Embryonic facial prominence (tissue), 1 donor: ENCODE data around the gene OXCT2.
"Not testable (repeated sequence)": the region's sequence is repeated elsewhere in the genome, so short reads cannot be mapped to it uniquely, and the experiment has no call there.

Source experiments
- DNase-seq: peaks from one replicate; pipeline ENCODE4 v3.0.0-alpha.2; 2016; ENCODE audit errors: extremely low spot score

The OXCT2 gene

DNA sequence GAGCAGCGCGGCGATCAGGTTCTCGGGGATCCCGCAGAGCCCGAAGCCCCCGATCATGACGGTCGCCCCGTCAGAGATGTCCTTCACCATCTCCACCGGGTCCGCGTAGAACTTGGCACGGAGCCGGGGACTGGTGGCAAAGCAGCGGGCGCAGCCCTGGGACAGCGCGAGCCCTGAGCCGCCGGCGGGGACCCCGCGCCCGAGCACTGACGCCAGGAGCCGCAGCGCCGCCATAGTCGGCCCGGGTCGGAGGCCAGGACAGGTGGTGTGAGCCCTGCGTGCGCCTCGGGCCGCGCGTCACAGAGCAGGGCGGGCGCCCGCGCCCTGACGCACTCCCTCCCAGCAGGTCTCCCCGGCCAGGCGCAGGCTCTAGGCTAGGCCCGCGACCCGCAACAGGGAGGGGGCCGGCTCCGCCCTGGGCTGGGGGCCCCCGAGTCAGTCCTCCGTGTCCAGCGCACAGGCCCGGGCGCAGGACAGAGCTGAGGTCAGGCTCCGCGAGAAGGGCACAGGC is at the start of gene OXCT2:
OXCT2 (minus strand) TSS at position 327 of the 511 bp plus-strand sequence; CDS start at position 234, 93 bp downstream.
- not testable (repeated sequence) for DNase-seq

DNA sequence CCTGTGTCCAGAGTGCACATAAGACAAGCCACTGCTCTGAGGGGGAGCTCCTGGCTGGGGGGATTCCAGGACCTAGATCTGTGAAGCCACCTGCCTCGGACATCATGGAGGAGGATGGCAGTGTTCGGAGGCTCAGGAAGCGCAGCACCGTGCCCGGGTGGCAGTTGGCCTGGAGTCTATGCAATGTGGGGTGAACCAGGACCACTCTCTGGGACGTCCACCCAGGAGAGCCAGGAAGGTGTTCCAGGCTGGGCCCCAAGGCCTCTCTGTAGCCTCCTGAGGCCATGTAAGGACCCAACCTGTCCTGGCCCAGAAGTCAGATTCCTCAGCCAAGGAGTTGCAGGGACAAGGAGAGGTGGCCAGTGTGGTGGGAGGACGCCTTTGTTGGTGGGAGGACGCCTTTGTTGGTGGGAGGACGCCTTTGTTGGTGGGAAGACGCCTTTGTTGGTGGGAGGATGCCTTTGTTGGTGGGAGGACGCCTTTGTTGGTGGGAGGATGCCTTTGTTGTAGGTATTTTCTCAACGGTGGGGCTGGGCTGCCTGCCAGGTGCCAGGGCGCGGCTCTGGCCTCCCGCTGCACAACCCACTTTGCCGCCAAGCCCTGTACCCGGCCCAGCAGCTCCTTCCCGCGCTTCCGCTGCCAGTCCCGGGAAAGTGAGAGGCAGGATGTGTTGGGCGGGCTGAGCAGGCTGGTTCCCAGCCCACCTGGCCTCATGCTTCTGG is 48.1 kb upstream of the OXCT2 start:
- no peak for DNase-seq

DNA sequence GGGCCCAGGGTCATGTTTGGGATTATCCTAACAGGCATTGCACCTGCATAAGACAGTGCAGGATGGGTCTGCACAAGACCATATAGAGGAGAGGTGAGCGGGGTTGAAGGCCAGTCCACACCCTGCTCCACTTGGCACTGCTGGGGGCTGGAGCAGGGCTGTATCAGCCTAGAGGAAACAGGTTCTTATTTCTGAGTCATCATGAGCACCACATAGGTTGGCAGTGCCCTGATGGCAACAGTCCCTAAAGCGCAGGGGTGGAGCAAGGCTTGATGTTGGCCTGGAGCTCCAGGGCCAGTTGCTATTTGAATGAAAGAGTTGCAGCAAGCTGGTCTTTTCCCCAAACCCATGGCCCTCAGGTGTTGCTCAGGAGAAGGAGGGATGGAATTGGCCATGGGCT is 47.3 kb upstream of the OXCT2 start:
- DNase-seq, result no peak

DNA sequence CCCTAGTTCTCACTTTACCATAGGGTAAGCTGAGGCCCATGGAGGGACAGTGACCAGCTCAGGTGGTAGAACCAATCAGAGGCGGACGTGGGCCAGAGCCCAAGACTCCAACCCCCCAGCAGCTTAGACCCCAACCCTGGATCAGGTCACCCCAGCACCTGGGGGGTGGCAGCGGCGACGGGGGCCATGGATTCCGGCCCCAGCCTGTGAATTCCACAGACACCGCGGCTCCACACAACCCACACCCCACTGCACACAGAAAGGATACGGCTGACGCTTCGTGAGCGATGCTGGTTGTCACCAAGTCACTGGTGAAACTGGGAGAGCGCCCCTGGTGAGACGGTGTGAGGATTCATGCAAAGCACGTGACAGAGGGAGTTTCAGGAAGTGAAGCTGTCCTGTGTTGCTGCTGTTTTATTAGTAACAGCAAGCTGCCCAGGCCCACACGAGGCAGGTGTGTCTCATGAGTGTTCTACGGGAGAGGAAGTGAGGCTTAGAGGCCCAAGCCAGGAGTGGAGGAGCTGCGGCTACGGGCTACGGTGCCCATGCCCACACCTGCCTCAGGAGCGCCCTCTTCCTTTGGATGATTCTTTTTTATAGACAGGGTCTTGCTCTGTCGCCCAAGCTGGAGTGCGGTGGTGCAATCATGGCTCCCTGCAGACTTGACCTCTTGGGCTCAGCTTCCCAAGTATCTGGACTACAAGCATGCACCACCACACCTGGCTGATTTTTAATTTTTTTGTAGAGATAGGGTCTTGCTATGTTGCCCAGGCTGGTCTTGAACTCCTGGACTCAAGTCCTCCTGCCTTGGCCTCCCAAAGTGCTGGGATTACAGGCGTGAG is 46.2 kb upstream of the OXCT2 start:
- DNase-seq, result not testable (repeated sequence)

DNA sequence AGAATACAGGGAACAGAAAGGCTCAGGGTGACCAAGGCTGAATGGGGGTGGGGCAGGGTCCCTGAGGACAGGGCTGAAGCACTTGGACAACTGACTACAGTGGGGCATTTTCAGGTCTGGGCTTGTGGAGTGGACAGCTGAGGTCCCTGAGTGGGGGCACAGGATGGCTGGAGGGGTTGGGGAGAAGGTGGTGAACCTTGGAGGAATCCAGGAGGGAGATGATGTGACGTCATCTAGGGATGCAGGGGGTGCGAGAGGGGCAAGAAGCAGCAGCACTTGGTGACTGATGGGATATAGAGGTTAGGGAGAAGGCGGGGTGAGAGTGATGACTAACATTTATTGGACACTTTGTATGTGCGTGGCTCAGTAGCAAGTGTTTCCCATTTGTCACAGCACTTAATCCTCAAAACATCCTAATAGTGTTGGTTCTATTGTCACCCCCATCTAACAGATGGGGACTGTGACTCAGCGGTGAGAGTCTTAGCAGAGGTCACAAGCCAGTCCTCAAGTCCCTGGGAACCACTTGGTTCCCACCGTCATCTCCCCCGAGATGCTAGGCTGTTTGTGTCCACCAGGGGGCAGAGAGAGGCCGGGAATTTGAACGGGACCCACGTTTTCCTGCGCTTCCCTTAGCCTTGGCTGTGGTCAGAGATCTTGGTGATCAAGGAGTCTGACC is 45.4 kb upstream of the OXCT2 start:
- DNase-seq, result peak; percentile 58

DNA sequence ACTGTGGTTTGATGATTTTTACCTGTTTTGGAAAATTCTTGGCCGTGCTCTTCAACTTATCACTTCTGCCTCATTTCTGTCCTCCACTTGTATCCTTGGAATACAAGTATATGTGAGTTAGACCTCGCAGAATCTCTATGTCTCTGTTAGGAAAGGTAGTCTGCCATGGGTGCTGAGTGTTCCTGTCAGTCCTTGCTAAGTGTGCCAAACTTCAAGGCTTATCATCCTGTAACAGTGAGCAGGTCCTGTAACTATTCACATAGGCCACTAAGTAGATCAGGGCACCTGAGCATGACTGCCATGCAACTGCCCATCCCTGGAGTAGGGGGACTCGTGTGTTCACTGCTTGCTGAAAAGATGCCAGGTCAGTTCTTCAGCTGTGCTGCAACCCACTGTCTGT is 41.8 kb upstream of the OXCT2 start:
- no peak for DNase-seq

DNA sequence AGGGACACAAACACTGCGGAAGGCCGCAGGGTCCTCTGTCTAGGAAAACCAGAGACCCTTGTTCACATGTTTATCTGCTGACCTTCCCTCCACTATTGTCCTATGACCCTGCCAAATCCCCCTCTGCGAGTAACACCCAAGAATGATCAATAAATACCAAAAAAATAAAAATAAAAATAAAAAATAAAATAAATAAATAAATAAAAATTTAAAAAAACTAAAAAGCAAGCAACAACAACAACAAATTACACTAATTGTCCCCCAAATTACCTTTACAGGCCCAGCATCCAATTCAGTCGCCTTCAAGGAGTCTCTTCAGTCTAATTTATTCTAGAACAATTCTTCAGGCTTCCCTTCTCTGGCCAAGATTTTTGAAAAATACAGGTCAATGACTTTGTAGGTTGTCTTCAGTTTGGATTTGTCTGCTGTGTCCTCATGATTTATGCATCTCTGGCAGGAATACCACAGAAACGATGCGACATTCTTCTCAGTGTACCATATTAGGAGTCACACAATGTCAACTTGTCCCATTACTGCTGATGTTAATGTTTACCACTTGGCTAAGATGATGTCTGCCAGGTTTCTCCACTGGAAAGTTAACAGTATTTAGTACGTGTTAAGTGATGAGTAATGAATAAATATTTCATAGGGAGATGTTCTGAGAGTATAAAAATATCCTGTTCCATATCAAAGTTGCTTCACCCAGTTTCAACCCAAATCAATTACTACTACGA is 37.8 kb upstream of the OXCT2 start:
- no peak for DNase-seq

DNA sequence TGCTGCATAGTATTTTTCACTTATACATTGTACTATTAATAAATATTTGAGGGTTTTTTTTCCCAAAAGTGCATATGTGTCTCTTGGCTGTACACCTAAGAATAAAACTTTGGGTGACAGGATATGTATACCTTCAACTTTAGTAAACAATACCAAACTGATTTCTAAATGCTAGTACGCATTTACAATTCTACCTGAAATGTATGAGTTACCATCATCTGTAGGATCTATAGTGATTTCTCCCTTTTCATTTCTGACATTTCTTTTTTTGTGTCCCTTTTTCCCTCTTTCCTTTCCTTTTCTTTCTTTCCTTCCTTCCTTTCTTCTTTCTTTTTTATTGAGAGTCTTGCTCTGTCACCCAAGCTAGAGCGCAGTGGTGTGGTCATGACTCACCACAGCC is 34.2 kb upstream of the OXCT2 start:
- no peak for DNase-seq

DNA sequence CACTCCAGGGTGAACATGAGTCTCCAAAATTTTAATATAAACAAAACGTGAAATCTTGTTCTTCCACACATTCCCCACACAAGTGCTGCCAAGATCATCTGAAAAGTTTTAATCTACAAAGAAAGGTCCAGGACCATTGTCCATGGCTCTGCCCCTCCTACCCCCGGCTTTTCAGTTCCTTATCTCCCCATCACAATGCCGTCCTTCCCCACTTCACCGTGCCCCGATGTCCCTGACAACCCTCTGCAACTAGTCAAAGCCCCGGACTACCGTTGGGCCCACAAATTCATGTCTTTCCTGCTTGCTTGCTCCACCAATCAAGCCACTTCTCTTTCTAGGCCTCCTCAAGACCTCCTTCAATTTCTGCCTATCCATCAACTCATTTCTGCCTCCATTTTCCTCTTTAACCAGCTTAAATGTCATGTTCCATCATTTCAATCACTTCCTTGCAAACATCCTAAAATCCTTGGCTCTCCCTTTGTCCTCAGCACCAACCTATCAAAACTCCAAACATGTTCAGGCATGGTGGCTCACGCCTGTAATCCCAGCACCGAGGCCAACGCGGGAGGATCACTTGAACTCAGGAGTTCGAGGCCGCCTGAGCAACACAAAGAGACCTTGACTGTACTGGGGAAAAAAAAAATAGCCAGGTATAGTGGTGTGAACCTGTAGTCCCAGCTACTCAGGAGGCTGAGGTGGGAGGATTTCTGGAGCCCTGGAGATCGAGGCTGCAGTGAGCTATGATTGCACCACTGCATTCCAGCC is 31.5 kb upstream of the OXCT2 start:
- no peak for DNase-seq

DNA sequence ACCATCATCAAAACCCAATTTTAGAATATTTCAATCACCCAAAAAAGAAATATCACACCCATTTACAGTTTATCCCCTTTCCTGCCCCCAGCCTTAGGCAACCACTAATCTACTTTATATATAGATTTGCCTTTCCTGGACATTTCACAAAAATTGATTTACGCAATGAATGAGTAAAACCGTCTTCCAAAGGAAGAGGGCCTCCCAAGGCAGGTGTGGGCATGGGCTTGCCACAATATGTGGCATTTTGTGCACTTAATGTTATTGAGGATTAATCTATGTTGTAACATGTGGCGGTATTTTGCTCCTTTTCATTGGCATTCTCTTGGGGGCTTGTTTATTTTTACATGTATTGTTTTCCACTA is 29.3 kb upstream of the OXCT2 start:
- no peak for DNase-seq

DNA sequence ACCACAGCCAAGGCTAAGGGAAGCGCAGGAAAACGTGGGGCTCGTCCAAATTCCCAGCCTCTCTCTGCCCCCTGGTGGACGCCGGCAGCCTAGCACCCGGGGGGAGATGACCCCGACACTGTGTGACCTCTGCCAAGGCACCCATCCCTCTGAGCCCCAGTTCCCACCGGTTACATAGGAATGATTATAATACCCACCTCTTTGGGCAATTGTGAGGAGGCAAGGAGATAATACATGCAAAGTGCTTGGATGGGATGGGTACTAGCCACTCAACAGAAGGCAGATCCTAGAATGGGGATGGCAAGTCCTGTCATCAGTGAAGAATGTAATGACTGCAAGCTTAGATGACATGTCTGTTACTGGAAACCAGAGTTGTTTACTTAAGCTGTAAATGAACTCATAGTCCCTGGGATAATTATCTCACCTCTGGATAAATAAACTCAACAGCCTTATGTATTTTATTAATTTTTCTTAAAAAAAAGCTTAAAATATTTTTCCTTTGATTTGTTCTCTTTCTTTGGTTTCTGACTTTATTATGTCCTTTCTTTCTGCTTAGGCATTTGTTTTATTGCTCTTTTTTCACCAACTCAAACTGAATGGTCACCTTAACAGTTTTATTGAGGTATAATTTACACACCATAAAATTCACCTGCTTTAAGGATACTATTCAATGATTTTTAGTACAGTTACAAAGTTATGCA is 28.8 kb upstream of the OXCT2 start:
- no peak for DNase-seq

DNA sequence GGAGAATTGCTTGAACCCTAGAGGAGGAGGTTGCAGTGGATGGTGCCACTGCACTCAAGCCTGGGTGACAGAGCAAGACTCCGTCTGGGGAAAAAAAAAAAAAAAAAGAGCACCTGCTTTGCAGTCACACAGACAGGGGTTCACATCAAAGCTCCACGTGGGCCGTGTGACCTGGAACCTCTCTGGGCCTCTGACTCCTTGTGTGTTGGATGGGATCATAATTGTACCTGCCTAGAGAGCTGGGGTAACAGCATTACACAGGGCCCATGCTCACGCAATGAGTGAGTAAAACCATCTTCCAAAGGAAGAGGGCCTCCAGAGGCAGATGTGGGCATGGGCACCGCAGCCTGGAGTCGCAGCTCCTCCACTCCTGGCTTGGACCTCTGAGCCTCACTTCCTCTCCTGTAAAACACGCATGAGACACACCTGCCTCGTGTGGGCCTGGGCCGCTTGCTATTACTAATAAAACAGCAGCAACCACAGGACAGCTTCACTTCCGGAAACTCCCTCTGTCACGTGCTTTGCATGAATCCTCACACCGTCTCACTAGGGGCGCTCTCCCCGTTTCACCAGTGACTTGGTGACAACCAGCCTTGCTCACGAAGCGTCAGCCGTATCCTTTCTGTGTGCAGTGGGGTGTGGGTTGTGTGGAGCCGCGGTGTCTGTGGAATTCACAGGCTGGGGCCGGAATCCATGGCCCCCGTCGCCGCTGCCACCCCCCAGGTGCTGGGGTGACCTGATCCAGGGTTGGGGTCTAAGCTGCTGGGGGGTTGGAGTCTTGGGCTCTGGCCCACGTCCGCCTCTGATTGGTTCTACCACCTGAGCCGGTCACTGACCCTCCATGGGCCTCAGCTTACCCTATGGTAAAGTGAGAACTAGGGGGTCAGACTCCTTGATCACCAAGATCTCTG is 28.0 kb upstream of the OXCT2 start:
- DNase-seq, result not testable (repeated sequence)

DNA sequence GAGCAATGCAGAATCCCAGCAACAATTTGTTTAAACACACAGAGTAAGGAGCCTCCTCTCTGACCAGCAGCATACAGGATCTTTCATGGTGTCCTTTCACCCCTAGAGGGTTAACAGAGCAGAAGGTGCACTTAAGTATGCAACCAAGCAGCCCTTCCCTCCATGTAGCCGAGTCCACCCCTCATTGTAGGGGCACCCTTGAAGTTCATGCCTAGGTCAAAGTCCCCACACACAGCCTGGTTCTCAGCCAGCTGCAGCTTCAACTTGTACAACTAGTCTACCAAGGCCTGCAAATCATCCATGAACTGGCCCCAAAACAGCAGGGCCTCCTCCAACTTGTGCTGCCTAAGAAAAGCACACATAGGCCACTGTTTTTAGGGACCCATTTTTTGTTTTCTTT is 24.5 kb upstream of the OXCT2 start:
- no peak for DNase-seq

DNA sequence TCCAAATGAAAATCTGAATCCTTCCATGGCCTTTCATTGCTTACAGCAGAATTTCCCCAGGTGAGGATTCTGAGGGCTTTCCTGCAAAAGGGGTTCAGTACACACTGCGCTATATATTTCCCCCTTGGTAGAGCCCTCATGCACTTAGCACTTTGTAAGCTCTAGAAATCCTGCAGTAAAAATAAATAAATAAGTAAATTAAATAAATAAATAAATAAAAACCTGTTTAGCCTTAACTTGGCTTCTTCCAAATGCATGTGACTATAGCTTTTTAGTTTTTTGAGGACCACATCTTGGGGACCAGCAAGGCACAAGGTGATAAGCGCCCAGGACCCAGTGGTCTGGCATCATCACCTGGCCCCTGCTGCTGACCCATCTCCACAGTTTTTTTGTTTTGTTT is 20.7 kb upstream of the OXCT2 start:
- no peak for DNase-seq

DNA sequence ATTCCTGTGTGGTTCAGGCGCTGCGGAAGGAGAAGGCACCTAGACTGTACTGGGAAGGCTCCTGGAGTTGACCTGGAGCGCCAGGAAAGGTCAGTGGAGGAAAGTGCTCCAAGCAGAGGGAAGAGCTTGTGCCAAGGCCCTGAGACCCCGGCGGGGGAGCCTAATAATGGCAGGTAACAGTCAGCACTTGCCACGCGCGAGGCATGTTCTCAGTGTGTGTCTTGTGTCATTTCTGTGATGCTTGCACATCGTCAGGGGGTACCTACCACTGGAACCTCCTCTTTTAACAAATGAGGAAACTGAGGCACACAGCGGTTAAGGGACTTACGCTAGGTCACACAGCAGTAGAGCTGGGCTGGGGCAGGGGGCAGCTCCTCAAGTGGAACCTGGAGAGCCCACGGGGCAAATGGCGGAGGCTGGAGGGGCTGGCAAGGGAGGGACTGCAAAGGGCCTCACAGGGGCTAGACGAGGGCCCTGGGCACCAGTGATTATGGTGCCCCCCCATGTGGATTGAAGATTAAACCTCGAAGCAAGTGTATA is 18.5 kb upstream of the OXCT2 start:
- no peak for DNase-seq

DNA sequence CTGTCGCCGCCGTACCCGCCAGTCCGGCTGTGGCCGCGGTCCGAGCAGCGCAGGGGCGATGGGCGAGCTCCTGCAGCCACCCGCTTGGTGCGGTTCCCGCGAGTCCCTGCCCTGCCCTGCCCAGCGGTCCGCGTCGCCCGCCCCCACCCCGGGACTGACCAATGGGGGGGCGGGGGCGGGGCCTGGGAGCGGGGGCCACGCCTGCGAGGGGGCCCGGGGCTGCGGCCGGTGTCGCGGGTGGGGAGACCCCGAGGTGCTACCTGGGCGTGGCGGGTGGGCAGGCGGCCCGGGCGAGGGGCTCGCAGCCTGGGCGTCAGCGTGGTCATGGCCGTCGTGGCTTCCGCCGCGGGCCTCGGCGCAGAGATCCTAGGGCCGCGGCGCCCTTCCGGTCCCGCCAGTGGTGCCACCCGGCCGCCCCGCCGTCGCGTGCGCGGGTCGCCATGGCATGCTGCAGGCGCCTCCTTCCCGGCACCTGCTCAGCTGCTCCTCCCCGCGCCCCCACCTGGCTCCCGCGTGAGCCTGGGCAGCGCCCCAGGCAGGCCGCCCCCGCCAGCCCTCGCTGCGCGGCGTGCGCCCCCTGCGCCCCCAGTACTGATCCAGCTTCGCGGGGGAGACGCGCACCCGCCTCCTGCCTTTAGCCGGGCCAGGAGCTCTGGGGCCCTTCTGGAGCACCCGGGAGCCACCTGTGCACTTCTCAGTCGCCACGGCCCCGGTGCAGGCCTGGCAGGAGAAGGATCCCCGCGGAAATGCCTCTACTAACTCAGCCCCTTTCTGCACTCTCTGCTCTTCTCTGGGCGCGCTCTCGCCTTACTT is 17.8 kb upstream of the OXCT2 start, which contains the start of gene BMP8B:
BMP8B (minus strand) TSS at position 108 of the 813 bp plus-strand sequence. CDS start 380 bp downstream, outside the sequence.
- no peak for DNase-seq

DNA sequence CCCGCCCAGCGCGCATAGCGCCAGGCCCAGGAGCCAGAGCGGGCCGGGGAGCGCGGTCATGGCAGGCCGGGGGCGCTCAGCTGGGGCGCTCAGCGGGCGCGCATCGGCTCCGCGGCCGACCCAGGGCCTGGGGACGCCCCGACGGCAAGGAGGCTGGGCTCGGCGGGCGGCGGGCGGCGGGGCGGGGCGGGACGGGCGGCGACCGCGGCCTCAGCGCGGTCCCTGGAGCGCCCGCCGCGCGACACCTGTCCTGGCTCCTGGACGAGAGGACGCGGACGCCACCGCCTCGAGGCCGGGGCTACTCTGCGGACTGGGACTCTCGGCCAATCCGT is 17.2 kb upstream of the OXCT2 start:
- DNase-seq, result no peak

DNA sequence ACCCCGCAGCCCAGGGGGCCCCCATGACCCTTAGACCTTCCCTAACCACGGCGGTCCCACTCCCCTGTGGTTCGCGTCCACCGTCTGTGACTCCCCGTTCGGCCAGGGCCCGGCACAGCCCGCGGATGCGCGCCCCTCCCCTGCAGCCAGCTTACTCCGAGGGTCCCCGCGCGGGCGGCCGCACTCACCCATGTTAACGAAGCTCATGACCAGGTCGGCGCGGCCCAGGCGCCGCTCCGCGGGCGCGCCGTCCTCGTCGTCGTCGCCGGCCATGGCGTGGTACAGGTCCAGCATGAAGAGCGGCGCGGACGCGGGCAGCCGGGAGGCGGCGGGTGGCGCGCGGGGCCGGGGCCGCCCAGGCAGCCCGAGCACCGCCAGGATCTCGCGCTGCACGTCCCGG is 16.8 kb upstream of the OXCT2 start:
- DNase-seq, result not testable (repeated sequence)
